Activated CD8-positive, alpha-beta memory T cell treated with anti-CD3 and anti-CD28 coated beads, Interleukin-2, amount 50 U/mL, for 24 hours (primary cell): Measurements from ENCODE around the gene POLE.

ENCODE experiments used
- DNase-seq: peaks from one replicate; pipeline ENCODE4 v3.0.0-alpha.2; 2020; ENCODE audit errors: extremely low read depth

The POLE gene

GRCh38 chr12:132687211-132688164, at the start of gene POLE, which contains the start of gene PXMP2:
Gene POLE (minus strand): TSS chr12:132687342. CDS start chr12:132687315, 27 bp downstream.
Gene PXMP2 (plus strand): TSS chr12:132687587. CDS start chr12:132687671, 84 bp downstream.
- peak; percentile 81 for DNase-seq

GRCh38 chr12:132736913-132737312, 49.8 kb upstream of the POLE start:
- no peak for DNase-seq

- no peak for DNase-seq
These were observed 49.2 kb upstream of the POLE start for GRCh38 chr12:132736378-132736777.

- DNase-seq: no peak
These were observed 48.4 kb upstream of the POLE start for GRCh38 chr12:132735496-132735895.

GRCh38 chr12:132734206-132734605, 47.1 kb upstream of the POLE start:
- DNase-seq: no peak

- no peak for DNase-seq
These were observed 44.4 kb upstream of the POLE start for GRCh38 chr12:132731574-132731973.

- DNase-seq: no peak
These were observed 43.2 kb upstream of the POLE start for GRCh38 chr12:132730353-132730752.

- no peak for DNase-seq
These were observed 42.6 kb upstream of the POLE start for GRCh38 chr12:132729541-132730320.

- no peak for DNase-seq
These were observed 41.4 kb upstream of the POLE start for GRCh38 chr12:132728502-132728901.

- DNase-seq: no peak
These were observed 40.1 kb upstream of the POLE start for GRCh38 chr12:132727091-132727794.

GRCh38 chr12:132726386-132726785, 39.2 kb upstream of the POLE start:
- no peak for DNase-seq

GRCh38 chr12:132724506-132725241, 37.5 kb upstream of the POLE start:
- DNase-seq: no peak

GRCh38 chr12:132723764-132724140, 36.6 kb upstream of the POLE start:
- no peak for DNase-seq

GRCh38 chr12:132723015-132723763, 36.0 kb upstream of the POLE start:
- no peak for DNase-seq

- no peak for DNase-seq
These were observed 33.6 kb upstream of the POLE start for GRCh38 chr12:132720606-132721345.

GRCh38 chr12:132719954-132720324, 32.8 kb upstream of the POLE start:
- DNase-seq: no peak

GRCh38 chr12:132719141-132719953, 32.2 kb upstream of the POLE start:
- DNase-seq: no peak

GRCh38 chr12:132718644-132719043, 31.5 kb upstream of the POLE start:
- no peak for DNase-seq
